HepG2 (cell line): ENCODE measurements around the gene RETREG2. TPM values are rescaled to one million over a fixed set of nuclear protein-coding genes. Genes with fewer than 3 reads are reported as not detected.

Source experiments
- AKAP8 ChIP-seq: sonication (generic); formaldehyde crosslinking; IDR thresholded peaks from 2 replicates; pipeline ENCODE4 v1.5.1; 2020; ENCODE audit warnings: mild to moderate bottlenecking, missing genetic modification reagents
- ARID3A ChIP-seq: IDR thresholded peaks from 2 replicates; pipeline ENCODE4 v1.6.1; 2012; ENCODE audit warnings: low read depth, low read length, improper control_type of control experiment
- CCDC6 ChIP-seq: sonication (generic); formaldehyde crosslinking; IDR thresholded peaks from 2 replicates; pipeline ENCODE4 v1.8.1; 2022; ENCODE audit warnings: mild to moderate bottlenecking, missing genetic modification reagents, moderate library complexity
- EZH2 ChIP-seq: conservative IDR thresholded peaks from 2 replicates; pipeline ENCODE4 v1.6.1; 2012; ENCODE audit warnings: mild to moderate bottlenecking, low read depth, low read length, moderate library complexity
- FOXK1 ChIP-seq: sonication (generic); formaldehyde crosslinking; IDR thresholded peaks from 2 replicates; pipeline ENCODE4 v1.4.0; 2020; ENCODE audit warnings: low read depth, missing genetic modification reagents, borderline replicate concordance
- FOXK2 ChIP-seq: fragments of 450-650 bp; IDR thresholded peaks from 2 replicates; pipeline ENCODE4 v1.6.1; 2016
- GZF1 ChIP-seq: sonication (generic); formaldehyde crosslinking; IDR thresholded peaks from 2 replicates; pipeline ENCODE4 v1.5.1; 2020; ENCODE audit warnings: mild to moderate bottlenecking, missing genetic modification reagents
- MED1 ChIP-seq: sonication (generic); formaldehyde crosslinking; IDR thresholded peaks from 2 replicates; pipeline ENCODE4 v1.4.0; 2020; ENCODE audit warnings: missing genetic modification reagents
- MNT ChIP-seq: fragments of 450-650 bp; IDR thresholded peaks from 2 replicates; pipeline ENCODE4 v1.6.1; 2016
- NFE2 ChIP-seq: sonication (generic); formaldehyde crosslinking; IDR thresholded peaks from 2 replicates; pipeline ENCODE4 v1.4.0; 2020; ENCODE audit warnings: missing genetic modification reagents
- RFX5 ChIP-seq: IDR thresholded peaks from 2 replicates; pipeline ENCODE4 v1.6.1; 2011; ENCODE audit warnings: low read depth, low read length, improper control_type of control experiment
- RNF219 ChIP-seq: sonication (generic); formaldehyde crosslinking; IDR thresholded peaks from 2 replicates; pipeline ENCODE4 v1.5.0; 2020; ENCODE audit warnings: mild to moderate bottlenecking, missing genetic modification reagents
- RXRB ChIP-seq: IDR thresholded peaks from 2 replicates; pipeline ENCODE4 v1.6.1; 2016; ENCODE audit warnings: borderline replicate concordance, missing genetic modification reagents, missing compliant biosample characterization
- SRY ChIP-seq: sonication (generic); formaldehyde crosslinking; IDR thresholded peaks from 2 replicates; pipeline ENCODE4 v1.8.0; 2022; ENCODE audit warnings: mild to moderate bottlenecking, missing genetic modification reagents
- ZIK1 ChIP-seq: sonication (generic); formaldehyde crosslinking; IDR thresholded peaks from 2 replicates; pipeline ENCODE4 v1.5.0; 2020; ENCODE audit warnings: mild to moderate bottlenecking, low read depth, missing genetic modification reagents, borderline replicate concordance
- ZNF24 ChIP-seq: fragments of 450-650 bp; IDR thresholded peaks from 2 replicates; pipeline ENCODE4 v1.6.1; 2017; ENCODE audit warnings: antibody characterized with exemption, mild to moderate bottlenecking
- ZNF296 ChIP-seq: sonication (generic); formaldehyde crosslinking; conservative IDR thresholded peaks from 2 replicates; pipeline ENCODE4 v1.5.0; 2020; ENCODE audit warnings: mild to moderate bottlenecking, missing genetic modification reagents
- ZNF333 ChIP-seq: sonication (generic); formaldehyde crosslinking; IDR thresholded peaks from 2 replicates; pipeline ENCODE4 v1.4.0; 2020; ENCODE audit warnings: mild to moderate bottlenecking, missing genetic modification reagents, borderline replicate concordance
- ZNF335 ChIP-seq: sonication (generic); formaldehyde crosslinking; IDR thresholded peaks from 2 replicates; pipeline ENCODE4 v1.4.0; 2020; ENCODE audit warnings: missing genetic modification reagents
- polyA plus RNA-seq, 8 experiments: library from polyadenylated mRNA; depleted of rRNA in 3 of 8; stranded (reverse) in 7 of 8; unstranded in 1 of 8; fragments of >200 nt; fragmentation: Illumina TruSeq in 4 of 8; extraction: Trizol in 4 of 8; gene quantifications; 2 replicates each; pipeline versions ENCODE4 v1.2.1 to v1.2.3, GENCODE V29; 2011 to 2016; ENCODE audit warnings: low read depth in 4 of 8, missing spikeins in 1 of 8, mixed read lengths in 1 of 8; ENCODE audit not compliant: insufficient read depth in 1 of 8
- total RNA-seq, 5 experiments: library from RNA; depleted of rRNA; stranded (reverse); fragments of >200 nt; fragmentation: Illumina TruSeq; extraction: Trizol; gene quantifications; 2 replicates each; pipeline ENCODE4 v1.2.3, GENCODE V29; 2016; ENCODE audit warnings: low read depth in 1 of 5

The RETREG2 gene
- total and polyA plus RNA-seq, 2 of the 13 experiments (the other 11 are each of a cell fraction or from before 2014, with no cell fraction given): 86.0 to 134 TPM

GRCh38 chr2:219218732-219219701 is 40.9 kb downstream of the RETREG2 start, which contains the start of gene ABCB6 (continued):
- TF ChIP-seq ZNF335 (peak; percentile 50), AKAP8 (CRISPR knock-in tag) (peak; percentile 100), GZF1 (CRISPR knock-in tag) (peak; percentile 92; the same call in 1 of the 2 replicates), FOXK2 (no peak), RNF219 (CRISPR knock-in tag) (no peak), RFX5 (peak; percentile 32; the same call in 1 of the 2 replicates), ZNF296 (peak; percentile 91; the same call in 1 of the 2 replicates), MNT (peak; percentile 67), ZNF24 (no peak), FOXK1 (CRISPR knock-in tag) (peak; percentile 61; the same call in 1 of the 2 replicates), ZIK1 (CRISPR knock-in tag) (peak; percentile 99), SRY (peak; percentile 94), CCDC6 (peak; percentile 95; the same call in 1 of the 2 replicates), EZH2 (no peak), MED1 (peak; percentile 85; the same call in 1 of the 2 replicates), RXRB (CRISPR knock-in tag) (peak; percentile 66; the same call in 1 of the 2 replicates), NFE2 (CRISPR knock-in tag) (no peak), ARID3A (no peak), ZNF333 (CRISPR knock-in tag) (peak; percentile 95)
